CD4-positive, alpha-beta T cell treated with Interleukin-15 for 1 hour (primary cell): ENCODE data around the gene OR1F1.
"Not testable (repeated sequence)": the region's sequence is repeated elsewhere in the genome, so short reads cannot be mapped to it uniquely, and the experiment has no call there.

Experiments used
- DNase-seq: peaks from one replicate; pipeline ENCODE4 v3.0.0-alpha.2; 2020

Gene OR1F1

DNA sequence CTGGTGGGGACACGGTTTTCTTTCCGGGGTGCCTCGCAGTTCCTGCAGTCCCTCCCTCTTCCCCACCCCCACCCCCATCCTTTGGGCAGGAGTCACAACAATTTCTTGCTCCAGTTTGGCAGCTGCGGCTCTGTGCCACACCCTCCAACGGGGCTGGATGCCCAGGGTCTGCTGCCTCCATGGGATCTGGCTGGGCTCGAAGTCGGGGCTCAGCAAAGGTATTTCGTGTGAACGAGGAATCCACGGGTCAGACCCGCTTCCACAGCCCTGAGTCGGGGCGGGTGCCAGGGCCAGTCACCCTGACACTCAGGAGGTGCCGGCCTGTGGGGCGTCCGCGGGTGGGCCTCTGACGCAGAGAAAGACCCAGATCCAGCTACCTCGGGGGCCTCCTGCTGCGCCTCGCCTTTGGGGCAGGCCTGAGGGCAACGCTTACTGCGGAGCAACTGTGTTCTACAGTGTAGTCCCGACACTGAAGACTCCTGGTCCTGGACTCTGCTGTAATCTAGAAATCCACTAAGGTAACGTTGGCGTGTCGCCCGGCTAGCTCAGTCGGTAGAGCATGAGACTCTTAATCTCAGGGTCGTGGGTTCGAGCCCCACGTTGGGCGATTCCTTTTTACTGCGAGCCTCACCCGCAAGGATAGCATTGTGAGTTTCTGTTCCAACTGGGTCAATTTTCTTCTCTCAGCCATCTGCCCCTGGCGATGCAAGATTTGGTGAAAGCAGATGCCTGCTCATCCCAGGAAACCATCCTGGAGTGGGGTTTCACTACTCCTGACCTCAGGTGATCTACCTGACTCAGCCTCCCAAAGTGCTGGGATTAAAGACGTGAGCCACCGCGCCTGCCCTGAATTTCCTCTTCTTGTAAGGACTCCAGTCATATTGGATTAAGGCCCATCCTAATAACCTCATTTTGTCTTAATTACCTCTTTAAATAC lies 12.6 kb upstream of the OR1F1 start:
- no peak for DNase-seq

DNA sequence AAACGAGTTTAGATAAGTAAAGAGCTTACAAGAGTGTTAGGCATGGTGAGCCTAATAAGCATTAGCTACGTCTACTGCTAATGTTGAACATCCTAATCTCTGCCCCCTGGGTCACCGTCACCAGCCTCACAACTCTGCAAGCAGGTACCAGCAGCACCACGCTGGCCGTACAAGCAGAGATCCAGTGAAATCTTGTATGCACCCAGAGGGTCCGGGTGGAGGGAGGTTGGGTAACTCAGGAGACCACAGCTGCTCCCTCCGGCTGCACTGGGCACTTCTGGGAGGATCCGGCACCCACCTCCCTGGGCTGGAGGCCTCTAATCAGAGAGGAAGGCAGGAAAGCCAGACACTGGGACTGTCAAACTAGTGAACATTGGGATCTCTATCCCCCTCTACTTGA lies 8.4 kb upstream of the OR1F1 start:
- DNase-seq, result no peak

DNA sequence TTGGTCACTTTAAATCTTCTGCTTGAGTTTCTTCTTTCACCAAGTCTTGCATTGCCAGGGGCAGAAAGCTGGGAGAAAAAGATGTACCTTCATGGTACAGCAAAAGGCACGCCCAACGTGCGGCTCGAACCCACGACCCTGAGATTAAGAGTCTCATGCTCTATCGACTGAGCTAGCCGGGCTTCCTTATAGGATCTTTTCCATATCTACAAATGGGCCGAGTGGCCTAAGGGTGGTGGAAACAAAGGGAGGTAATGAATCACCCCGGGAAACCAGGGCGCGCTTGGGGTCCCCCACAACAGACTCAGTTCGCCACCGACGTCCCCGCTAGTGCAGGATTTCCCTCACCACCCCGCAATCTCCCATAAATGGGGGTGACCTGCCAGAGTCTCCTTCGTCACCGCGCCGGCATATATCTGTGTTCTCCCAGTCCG lies 7.5 kb upstream of the OR1F1 start:
- no peak for DNase-seq

DNA sequence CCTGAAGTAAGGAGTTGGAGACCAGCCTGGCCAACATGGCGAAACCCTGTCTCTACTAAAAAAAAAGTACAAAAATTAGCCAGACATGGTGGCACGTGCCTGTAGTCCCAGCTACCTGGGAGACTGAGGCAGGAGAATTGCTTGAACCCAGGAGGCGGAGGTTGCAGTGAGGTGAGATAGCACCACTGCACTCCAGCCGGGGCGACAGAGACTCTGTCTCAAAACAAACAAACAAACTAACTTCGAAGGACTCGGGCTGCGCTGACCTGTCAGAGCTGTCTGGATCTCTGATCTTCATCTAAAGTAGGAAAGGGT lies 5.8 kb upstream of the OR1F1 start:
- DNase-seq, result not testable (repeated sequence)

DNA sequence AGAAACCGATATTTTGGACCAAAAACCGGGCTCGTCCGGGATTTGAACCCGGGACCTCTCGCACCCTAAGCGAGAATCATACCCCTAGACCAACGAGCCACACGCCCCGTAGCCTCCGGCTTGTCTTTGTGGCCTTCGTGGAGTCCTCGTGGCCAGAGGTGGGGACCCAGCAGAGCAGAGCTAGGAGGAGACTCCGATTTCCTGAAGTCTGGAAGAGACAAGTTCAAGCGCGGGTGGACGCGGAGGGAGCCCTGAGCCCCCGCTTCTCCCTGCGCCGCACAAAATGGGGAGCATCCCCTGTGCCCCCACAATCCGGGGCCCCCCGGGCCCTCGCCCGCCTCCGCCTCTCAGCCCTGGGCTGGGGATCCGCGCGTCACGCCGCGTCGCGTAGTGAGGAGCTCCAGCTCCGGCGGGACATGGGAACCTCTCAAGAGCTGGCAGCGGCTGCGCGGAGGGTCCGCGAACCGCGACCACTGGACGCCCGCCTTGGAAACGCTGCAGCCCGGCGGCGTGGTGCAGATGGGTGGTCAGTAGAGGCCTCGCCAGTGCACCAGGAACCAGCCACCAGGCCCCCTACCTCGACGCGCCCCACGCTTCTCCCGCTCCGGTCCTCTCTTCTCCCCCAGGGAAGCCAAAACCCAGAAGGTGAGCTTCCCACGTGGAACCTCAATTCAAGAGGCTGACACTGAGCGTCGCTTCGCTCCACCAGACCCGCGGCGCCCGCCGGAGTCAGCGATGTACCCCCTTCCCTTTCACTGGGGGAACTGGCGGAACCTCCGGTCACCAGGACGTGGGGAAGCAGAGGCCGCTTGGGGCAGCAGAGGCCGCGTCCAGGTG lies 5.2 kb upstream of the OR1F1 start:
- peak; percentile 54 for DNase-seq

DNA sequence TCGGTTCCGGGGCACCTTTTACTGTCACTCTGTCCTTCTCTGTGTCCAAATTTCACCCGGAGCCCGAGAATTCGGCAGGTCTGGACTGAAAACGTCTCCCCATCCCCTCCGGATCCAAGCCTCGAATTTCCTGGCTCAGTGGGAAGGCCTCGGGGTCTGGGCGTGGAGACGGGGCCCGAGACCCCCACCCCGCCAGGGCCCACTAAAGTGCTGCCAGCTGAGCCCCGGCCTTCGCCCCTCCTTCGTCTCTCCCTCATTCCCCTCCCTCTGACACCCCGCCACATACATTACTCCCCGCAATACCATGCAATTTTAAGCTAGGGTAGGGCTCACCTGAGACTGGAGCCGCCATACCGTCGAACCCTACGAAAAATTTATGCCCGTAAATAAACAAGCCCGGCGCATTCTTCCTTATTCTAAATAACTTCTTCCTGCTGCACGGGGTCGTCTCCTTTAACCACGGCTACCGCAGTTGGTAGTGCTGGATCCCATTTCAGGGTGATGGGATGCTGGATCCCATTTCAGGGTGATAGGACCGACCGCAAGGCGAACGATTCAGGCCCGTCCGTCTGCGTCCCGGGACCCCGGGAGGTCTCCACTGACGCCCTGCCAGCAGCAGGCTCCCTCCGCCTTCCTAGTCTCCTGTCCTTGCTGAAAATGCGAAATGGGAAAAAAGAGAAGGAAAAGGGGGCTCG lies 4.4 kb upstream of the OR1F1 start:
- no peak for DNase-seq

DNA sequence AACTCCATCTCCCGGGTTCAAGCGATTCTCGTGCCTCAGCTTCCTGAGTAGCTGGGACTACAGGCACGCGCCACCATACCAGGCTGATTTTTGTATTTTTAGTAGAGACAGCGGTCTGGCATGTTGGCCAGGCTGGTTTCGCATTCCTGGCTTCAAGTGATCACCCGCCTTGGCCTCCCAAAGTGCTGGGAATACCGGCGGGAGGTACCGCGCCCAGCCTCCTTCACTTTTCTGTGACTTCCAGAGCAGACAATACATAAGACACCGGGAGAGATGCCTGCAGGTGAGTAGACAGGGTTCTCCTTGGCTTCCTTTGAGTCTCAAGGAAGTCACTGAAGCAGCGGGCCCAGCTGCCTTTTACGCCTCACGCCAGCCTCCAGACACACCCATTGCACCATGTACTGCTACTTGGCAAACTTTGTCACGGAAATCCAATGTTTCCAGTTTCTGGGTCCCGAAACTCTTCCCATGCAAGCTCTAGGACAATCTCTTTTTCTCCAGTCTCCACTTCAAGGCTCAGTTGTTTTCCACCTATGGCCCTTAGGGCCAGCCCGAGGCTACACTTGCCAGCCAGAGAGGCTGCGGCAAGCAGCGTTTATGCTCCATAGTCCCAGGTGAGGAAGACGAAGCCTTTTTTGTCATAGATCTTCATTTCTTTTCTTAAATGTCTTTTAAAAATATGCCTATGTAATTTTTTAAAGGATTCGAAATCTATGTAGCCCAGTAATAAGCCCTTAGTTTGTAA lies 886 bp upstream of the OR1F1 start:
- no peak for DNase-seq

DNA sequence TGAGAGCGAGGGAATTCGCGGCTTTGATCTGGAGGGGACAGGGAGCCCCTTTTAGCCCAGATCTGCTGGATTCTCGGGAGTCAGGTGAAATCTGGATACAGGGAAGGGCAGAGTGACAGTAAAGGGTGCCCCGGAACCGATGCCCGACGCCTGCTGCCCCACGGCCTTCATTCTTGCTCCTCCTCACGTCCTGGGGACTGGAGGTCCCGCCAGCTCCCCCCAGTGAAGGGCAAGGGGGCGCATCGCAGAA lies 596 bp downstream of the OR1F1 start:
- no peak for DNase-seq

DNA sequence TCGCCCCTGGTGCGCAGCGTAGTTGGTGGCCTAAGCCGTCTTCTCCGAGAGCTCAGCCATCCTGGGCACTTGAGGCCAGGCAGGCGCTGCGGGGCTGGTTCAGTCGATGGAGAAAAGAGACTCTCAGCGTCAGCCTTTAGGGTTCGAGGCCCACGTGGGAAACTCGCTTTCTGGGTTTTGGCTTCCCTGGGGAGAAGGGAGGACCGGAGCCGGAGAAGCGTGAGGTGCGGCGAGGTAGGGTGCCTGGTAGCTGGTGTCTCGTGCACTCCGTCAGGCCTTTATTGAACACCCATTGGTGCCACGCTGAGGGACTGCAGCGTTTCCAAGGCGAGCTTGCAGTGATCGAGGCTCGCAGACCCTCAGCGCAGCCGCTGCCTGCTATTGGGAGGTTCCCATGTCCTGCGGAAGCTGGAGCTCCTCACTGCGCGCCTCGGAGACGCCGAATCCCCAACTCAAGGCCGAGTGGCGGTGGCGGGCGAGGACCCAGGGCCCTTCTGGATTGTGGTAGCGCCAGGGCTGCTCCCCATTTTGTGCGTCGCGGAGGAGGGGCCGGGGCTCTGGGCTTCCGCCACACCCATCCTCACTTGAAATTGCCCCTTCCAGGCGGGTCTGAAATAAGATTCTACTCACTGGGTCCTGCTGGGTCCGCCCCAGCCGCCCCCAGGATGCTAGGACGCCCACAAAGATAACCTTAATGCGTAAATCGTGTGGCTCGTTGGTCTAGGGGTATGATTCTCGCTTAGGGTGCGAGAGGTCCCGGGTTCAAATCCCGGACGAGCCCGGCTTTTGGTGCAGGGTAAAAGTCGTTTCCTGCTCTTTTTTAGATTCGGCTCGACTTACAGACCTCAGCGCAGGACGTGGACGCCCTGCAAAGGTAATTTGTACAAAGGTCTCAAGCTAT lies 1.2 kb downstream of the OR1F1 start:
- no peak for DNase-seq

DNA sequence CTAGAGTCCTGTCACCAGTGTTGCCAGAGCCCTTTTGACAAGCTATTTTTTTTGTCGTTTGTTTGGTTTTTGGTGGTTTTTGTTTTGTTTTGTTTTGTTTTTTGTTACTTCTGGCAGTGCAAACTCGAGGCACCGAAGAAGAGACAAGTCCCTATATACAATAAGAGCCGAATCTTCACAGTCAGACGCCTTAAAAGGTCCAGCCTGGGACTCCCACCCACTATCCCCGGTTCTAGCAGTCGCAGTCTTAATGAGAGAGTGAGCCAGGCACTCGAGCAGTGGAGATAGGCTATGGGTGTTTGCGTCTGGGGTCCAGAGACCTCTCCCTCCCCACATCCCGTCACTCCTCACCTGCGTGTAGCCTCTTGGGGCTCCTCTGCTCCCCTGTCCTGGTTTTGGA lies 1.9 kb downstream of the OR1F1 start:
- no peak for DNase-seq

DNA sequence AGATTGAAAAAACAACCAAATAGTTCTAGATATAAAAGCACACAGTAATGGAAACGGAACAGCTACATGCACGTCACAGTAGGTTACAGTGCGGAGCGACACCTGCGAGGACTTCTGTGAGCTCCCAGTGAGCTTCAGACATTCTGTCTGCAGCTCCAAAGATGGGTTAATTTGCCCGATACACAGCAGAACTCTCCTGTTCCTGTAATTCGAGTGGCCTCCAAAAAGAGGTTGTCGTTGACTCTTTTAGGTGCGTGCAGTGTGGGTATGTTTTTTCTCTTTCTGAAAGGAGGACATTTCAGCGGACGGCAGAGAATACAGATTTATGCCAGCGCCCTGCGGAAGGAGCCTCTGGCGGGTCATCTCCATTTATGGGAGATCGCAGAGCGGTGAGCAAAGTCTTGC lies 2.9 kb downstream of the OR1F1 start:
- DNase-seq, result no peak

DNA sequence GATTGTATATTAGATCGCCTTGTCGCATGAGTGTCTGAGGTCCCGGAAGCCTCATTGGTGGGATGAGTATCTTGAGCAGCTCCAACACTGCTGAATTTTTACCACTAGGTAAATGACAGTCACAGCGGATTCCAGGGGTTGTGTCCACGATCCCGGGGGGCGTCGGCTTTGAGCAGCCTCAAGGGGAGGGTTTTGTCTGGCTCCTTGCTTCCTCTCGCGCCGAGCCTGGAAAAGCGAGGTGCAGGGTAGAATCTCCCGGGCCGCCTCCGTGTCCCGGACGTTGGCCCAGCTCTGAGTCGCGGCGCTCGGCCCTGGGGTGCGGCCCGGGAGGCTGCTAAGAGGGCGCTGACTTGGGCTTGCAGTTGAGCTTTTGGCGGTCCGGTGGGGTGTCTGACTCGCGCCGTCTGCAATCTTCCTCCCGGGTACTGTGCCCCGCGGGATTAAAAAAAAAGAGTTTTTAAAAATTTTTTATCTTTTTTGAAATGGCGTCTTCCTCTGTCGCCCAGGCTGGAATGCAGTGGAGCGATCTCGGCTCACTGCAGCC lies 4.5 kb downstream of the OR1F1 start:
- no peak for DNase-seq

DNA sequence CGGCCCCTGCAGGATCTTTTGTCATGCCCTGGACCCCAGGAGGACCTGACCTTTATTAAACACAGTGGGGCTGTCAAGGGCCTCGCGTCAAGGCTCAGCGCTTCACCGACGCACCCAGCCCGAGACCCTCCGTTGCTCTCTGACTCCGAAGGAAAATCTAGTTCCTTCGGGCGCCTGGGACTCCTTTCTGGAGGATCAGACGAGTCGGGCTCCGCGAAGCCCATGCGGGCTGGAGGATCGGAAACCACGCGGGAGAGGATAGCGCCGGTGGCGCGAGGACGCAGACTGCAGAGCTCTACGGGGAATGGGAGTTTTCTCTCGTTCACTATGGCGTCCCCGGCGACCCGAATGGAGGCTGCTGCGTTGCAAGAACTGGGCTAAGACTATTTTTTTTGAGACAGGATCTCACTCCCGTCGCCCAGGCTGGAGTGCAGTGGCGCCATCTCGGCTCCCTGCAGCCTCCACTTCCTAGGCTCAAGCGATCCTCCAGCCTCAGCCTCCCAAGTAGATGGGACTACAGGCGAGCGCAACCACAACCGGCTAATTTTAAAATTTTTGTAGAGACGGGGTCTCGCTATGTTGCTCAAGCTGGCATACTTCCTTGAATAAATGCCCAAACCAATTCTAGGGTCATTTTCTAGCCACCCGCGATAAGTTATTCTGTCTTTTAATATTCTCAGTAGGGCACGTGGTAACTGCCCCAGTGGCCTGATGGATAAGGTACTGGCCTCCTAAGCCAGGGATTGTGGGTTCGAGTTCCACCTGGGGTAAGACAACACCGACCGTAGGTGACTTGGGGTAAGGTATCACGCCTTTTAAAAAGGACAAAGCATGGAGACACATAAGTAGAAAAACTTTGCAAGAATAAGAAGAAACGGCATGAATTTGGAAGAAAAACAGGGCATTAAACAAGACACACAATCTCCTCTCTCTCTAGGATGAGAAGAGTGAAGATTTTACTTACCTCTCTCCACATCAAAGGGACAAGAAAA lies 5.5 kb downstream of the OR1F1 start:
- no peak for DNase-seq

DNA sequence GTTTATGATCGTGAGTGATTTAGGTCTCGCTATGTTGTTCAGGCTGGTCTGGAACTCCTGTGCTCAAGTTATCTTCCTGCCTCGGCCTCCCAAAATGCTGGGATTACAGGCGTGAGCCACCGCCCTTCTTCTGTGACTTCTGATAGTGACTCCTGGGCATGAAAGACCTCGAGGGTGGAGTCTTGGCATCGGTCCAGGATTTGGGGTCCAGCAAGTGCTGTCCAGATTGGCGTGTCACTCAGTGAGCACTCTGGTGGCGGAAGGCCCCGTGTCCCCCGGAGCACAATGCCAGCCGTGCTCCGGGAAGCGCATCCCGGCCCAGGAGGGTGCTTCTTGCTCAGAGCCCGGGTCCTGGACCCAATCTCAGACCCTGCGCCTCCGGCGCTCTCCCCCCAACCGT lies 6.8 kb downstream of the OR1F1 start:
- DNase-seq, result no peak

DNA sequence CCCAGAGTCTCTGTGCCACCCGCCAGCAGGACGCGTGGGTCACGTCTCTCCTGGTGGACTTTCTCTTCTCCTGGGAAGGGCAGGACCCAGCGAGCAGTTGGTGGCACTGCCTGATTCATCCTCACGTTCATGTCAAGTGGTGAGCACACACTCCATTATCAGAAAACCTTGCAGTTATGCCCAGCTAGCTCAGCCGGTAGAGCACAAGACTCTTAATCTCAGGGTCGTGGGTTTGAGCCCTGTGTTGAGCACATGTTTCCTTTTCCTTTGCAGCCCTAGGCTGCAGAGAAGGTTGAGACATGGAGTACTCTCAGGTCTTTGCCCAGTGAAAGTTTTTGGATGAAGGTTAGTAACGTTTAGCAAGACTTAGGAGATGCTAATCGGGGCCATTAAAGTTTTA lies 8.0 kb downstream of the OR1F1 start:
- no peak for DNase-seq

DNA sequence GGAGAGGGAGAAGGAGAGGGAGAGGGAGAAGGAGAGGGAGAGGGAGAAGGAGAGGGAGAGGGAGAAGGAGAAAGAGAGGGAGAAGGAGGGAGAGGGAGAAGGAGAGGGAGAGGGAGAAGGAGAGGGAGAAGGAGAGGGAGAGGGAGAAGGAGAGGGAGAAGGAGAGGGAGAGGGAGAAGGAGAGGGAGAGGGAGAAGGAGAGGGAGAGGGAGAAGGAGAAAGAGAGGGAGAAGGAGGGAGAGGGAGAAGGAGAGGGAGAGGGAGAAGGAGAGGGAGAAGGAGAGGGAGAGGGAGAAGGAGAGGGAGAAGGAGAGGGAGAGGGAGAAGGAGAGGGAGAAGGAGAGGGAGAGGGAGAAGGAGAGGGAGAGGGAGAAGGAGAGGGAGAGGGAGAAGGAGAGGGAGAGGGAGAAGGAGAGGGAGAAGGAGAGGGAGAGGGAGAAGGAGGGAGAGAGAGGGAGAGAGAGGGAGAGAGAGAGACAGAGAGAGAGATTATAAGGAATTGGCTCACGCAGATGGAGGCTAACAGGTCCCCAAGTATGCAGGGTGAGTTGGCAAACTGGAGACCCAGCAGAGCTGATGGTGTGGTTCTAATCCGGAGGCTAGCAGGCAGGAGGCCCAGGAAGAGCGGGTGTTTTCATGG lies 9.8 kb downstream of the OR1F1 start:
- not testable (repeated sequence) for DNase-seq

DNA sequence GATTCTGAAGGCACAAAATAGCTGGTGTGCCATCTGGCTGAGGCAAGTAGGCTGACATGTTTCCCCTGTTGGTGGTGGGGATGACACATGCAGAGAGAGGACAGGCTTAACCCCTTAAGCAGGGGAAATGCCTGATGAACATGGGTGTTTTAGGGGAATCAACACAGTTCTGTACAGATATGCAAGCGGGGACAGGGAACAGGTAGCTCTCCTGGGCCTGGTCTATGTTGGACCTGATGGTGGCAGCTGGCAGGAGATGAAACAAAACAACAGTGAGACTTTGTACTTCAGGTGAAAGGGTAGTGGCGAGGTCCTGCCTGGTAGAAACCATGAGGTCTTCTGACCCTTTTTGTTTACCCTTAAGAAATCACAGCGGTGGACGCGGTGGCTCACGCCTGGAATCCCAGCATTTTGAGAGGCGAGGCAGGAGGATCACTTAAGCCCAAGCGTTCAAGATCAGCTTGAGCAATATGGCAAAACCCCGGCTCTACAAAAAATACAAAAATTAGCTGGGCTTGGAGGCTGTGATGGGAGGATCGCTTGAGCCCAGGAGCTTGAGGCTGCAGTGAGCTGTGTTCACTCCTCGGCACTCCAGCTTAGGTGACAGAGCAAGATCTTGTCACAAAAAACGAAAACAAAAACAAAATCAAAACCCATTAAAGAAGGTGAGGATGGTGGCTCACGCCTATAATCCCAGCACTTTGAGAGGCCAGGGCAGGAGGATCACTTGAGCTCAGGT lies 10.5 kb downstream of the OR1F1 start:
- DNase-seq, result no peak

DNA sequence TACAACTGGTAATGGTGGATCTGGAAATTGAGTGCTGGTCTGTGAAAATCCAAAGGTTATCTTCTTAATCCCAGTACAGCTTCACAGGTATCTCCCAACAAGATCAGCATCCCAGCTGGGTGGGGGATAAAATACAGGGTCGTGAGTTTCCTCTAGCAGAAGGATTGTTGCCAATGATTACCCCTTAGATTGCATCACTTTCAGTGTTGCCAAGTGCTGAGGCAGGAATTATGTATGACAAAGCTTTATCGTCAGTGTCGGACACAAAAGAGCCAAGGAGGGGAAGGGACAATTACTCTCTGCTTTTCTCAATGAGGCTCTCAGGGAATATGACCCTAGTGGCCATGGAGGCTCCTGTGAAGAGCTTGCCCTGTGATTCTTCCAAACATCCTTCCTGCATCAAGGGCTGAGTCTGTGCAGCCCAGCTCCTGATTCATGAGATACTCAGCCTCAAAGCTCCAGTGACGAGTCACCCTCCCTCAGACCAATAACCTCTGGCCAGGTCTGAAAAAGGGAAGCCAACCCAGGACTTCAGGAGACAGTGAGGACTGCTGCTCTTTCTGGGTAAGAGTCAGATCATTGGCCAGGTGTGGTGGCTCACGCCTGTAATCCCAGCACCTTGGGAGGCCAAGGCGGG lies 15.0 kb downstream of the OR1F1 start:
- no peak for DNase-seq

DNA sequence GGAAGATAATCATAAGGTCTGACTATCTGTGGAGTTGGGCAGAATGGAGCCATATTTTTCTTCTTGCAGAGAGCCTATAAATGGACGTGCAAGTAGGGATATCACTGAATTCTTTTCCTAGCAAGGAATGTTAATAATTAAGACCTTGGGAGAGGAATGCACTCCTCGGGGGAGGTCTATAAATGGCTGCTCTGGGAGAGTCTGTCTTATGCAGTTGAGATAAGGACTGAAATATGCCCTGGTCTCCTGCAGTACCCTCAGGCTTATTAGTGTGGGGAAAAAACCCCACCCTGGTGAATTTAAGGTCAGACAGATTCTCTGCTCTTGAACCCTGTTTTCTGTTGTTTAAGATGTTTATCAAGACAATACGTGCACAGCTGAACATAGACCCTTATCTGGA lies 17.9 kb downstream of the OR1F1 start:
- DNase-seq, result not testable (repeated sequence)
